T-helper 9 cell (primary cell): ENCODE data around the gene PLA2R1.

Source experiments
- DNase-seq: peaks from one replicate; pipeline ENCODE4 v3.0.0-alpha.2; 2020

PLA2R1 gene

DNA sequence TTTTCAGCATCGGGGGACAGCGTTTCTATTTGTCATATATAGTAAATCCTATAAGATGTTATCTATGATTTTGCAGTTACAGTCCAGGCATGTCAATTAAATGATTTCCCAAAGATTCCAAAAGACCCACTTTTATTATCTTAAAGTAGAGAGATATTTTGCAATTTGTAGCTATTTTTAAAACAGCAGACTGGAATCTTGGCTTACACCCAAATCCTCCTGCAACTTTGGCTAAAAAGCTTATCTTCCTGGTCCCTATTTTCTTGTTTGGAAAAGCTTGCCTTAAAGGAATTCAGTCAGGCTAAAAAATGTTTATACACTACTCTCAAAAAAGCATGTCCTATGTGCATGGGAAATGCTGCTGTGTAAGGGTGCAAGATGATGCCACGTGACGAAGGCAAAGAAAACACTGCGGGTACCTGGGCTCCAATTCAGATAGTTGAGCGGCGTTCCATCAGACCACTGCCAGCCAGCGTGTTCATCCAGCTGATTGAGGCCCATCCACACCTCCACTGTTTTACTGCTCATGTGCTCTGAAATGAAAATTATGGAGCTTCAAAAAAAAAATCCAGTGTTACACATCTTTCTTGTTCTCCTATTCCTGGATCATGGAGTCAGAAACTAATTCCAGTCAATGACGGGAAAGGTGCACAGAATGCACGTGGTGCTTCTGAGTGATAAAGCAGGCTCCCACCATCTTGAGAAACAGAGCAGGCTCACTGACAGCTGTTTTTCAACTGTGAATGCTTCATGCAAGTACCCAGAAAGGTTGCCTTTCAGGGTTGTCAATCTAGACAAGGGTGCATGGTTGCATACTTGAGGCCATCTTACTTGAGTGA is 33.8 kb downstream of the PLA2R1 start:
- no peak for DNase-seq

DNA sequence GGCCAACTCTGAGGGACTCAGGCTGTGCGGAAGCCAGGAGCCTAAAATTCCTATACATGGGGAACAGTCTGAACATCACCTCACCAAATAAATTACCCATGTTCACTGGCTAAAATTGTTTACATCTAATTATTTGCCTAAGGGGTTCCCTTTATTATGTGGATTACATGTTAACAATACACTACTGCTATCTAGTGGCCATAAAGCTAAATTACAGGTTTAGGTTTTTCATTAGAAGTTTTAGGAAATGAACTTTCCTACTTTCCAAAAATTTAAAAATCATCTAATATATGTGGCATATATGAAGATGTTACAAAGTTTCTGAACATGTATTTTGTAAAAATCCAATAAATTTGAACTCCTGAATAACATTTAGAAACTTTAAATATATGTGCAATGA is 40.3 kb downstream of the PLA2R1 start:
- no peak for DNase-seq

DNA sequence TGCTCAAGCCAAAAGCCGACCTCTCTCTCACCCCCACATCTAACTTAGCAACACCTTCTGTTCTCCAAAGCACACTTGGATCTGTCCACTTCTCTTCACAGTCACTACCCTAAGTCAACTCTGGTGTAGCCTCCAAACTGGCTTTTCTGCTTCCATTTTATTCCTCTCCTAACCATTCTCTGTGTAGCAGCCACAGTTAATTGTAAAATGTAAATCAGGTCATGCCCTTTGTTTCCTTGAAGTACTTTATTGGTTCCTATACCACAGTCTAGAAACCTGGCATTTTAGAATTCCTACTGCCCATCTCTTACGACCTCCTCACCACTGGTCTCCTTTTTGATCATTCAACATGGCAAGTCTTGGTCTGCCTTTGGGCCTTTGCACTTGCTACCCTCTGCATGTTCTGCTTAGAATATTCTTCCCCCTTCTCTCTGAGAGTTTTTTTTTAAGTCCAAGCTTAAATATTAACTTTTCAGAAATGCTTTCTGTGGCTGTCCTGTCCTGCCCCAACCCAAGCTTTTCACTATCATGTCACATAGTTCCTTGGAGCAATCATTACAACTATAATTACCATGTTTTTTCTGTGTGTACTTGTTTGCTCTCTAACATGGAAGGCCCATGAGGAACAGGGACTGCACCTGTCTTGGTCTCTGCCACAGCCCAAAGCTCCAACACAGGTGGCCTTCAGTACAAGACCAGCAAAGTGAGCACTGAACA is 42.9 kb downstream of the PLA2R1 start:
- DNase-seq: no peak

DNA sequence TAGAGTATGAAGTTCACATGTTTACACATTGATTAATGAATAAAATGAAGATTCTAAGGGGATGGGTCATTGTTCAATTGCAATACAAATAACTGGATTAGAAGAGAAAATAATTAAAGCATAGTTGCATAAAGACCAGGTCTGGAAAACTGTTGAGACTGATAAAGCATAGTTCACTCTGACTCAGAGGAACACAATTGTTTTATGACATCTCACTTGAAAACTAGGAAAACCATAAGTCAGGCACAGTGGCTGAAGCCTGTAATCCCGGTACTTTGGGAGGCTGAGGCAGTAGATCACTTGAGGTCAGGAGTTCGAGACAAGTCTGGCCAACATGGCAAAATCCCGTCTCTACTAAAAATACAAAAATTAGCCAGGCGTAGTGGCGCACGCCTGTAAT is 46.7 kb downstream of the PLA2R1 start:
- no peak for DNase-seq

DNA sequence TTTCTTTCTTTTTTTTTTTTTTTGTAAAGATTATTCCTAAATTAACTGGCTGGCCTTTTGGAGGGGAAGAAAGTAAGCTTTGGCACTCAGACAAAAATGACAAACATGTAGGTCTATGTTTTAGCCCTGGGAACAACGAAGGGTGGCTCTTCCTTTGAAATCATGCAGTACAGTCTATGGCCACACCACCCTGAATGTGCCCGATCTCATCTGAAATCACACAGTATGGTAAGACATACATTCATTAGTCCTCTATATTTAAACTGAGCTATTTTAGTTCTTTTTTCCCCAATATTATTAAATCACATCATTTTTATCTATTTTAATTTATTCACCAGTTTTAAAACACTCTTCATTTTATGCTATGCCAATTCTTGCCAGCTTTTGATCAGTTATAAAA is 48.2 kb downstream of the PLA2R1 start:
- DNase-seq: no peak

DNA sequence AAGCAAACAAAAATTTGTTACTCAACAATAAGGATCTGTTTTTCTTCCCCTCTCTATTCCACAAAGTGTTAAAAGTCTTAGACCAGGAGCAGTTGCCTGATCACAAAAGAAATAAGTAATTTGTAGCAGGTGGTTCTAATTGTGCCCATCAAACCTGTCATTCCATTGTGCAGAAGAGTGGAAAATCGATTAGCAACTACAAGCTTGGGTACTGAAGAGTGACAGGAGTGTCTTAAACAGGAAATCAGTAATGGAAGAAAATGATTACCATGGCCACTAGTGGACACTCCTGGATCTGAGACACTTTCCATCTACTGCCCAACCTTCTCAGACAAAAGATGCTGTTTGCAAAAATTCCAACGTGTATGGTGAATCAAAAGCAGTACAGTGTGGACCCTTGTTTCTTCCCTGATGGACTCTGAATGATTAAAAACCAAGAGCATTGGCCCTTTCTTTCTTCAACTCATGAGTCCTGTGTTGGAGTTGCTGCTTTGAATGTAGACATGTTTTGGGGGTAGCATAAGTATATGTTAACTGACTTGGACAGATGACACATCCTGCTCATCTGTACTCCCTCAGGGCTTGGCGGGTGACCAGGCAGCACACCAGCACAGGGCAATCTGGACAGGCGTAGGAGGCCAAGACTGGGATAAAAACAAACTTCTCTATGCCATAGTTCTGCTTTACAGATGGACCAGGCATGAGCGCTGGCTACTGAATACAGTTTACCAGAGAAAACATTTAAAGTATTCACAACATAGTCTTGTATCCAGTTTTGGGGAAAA is 51.9 kb downstream of the PLA2R1 start:
- no peak for DNase-seq

DNA sequence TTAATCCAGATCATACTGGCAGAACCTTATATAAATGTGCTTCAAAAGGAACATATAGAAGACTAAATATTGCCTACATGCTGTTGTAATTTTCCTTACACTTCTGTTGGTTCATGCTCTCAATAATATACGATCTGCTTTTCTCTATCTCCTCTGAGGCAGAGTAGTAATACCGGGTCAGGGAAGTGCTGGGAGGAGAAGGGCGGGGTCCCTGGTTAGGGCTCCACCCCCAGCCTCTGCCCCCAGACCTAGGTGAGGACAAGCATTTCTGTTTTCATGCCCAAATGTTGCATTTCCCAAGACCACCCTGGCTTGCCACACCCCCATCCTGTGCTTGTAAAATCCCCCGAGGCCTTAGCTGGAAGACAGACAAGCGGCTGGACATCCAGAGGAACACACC is 55.3 kb downstream of the PLA2R1 start:
- DNase-seq: no peak

DNA sequence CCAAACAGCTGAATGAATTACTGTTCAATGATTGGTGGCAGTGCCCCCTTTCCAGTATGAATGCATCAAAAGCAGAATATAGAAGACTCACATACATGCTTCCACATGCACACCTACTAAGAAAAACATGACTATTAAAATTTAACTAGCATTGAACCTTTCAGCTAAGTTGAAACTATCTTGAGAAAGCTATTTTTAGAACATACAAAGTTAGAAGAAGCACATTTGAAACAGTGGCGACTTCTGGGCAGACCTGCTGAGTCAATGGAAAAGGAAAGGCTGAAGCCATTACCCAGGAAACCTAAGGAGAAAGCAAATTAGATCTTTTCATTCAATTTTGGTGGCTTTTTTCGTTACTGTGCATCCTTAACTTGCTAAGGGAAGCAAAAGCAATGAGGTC is 55.9 kb downstream of the PLA2R1 start:
- DNase-seq: no peak

DNA sequence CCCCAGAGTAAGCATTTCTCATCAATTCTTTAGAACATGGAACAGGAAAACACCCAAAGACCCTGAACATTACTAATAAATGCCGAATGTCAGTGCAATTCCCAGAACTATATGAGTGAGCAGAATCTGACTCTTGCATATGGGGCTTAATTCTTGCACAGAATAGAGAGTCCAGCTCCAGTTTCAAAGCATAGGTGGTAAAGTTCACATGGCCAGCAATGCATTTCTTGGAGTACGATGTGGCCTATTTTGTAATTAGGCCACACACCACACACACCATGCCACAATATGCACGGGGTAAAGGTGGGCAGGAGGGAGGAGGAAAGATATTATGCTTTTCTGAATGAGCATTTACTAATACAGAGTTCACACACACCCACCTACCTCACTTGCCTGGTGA is 56.5 kb downstream of the PLA2R1 start:
- DNase-seq: no peak

DNA sequence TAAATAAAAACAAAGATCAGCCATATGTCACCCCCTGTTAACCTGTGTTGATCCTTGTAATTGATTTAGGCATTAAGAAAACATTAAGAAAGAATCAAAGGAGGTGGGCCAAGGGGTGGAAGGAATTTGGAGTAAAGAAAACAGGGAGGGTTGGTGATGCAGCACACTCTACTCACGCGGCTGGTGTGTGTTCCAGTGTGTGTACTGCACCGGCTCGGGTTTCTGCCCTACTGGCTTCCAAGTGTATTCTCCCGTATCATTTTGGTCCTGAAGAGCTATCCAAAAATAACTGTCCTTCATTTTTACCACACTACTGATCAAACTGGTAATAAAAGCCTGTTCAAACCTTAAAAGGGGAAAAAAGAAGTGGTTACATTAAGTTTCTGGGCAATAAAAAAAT is 56.9 kb downstream of the PLA2R1 start:
- DNase-seq: no peak

DNA sequence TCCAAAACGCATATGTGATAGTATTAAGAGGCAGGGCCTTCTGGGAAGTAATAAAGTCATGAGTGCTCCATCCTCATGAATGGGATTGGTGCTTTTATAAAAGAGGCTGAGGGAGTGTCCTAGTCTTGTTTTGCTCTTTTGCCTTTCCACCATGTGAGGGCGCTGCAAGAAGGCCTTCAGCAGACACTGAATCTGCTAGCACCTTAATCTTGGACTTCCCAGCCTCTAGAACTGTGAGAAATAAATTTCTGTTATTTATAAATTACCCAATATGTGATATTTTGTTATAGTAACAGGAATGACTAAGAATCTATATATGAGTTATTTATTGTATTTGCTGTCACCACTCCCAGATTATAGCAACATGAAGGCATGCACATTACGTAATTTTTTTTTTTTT is 63.5 kb downstream of the PLA2R1 start:
- no peak for DNase-seq

DNA sequence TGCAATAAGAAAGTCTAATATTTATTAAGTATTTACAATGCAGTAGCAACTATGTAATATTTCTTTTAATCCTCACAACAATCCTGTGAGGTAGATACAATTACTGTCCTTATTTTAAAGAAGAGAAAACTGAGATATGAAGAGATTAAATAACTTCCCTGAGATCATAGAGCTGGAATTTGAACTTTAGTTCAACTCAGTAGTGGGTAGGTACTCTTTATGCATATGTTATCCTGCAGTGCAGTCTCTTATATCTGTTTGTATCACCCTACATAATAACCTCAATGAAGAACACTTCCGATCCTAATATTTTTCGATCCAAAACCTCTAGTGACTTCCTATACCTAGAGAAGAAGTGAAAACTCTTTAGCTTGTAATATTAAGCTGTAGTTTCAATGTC is 64.2 kb downstream of the PLA2R1 start:
- no peak for DNase-seq

DNA sequence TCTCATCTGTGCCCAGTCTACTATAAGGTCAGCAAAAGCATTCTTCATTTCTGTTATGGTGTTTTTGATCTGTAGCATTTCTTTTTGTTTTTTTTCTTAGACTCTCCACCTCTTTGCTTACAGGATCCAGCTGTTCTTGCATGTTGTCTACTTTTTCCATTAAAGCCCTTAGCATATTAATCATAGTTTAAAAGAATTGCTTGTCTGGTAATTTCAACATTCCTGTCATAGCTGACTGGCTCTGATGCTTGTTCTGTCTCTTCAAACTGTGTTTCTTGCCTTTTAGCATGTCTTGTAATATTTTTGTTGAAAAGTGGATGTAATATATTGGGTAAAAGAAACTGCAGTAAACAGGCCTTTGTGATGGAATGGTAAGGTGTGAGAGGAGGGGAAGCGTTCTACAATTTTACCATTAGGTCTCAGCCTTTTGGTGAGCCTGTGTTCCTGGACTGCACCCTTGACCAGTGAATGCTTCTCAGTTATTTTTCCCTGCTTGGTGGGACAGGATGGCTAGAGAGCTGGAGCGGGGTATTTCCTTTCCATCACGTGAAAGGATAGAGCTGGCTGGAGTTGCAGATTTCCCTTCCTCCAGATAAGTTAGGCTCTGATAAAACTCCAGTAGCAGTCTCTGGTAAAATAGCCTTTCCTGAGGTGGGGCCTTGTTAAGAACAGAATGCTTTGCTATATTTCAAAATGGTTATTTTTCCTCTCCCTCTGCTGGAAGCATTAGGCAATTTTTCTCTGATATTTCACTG is 65.4 kb downstream of the PLA2R1 start:
- no peak for DNase-seq

DNA sequence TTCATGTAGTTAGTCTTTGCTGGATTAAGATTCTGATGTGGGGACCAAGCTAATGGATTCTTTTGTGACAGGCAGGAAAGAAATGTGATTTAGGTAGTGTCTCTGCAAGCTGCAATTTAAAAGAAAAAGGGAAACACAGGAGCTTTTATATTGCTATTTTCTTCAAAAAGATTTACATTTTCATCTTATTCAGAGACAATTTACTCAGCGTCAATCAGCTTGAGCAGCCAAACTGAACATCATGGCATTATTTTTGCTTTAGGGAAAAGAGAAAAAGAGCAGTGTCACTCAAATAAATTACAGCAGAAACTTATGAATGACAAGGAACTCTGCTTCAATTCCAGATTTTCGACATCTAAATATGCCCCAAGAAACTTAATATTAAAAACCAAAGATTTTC is 67.4 kb downstream of the PLA2R1 start:
- no peak for DNase-seq

DNA sequence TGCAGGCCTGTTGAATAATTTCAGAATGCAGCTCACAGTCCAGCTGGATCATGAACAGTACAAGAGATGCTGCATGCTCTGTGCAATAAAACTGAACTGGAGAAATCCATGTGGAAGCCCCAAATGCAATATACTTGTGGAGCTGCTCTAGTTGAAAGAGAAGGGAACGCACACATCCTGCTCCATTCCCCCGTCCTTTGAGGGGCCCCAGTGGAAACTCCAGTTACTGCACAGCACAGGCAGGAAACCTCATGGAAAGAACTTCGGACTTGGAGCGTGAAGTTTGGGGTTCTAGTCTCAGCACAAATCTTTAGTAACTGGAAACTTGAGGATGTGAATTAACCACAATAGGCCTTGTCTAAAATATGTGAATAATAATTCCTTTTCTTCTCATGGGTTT is 73.2 kb downstream of the PLA2R1 start:
- DNase-seq: no peak

DNA sequence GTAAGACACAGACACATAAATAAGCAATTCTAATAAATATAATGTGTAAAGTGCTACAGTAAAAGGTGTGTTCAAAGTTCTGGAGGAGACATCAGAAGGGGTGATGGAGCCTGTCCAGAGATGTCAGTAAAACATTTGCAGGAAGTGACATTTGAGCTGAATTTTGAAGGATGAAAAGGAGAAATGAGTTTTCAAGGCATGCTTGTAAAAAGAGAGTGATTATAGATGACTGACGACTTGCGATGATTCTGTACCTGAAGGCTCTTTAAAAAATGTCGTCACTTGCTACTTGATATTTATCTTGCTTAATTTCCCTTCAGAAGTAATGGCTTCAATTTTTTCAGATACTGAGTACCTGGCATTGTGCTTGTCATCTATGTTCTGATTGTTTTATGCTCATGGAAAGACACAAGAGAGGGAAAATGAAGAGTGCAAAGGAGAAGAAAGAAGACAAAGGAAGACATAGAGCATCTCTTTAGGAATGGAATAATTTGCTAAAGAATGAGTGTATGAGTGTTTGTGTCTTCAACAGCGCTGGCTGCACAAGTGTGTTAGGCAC is 73.9 kb downstream of the PLA2R1 start:
- no peak for DNase-seq

DNA sequence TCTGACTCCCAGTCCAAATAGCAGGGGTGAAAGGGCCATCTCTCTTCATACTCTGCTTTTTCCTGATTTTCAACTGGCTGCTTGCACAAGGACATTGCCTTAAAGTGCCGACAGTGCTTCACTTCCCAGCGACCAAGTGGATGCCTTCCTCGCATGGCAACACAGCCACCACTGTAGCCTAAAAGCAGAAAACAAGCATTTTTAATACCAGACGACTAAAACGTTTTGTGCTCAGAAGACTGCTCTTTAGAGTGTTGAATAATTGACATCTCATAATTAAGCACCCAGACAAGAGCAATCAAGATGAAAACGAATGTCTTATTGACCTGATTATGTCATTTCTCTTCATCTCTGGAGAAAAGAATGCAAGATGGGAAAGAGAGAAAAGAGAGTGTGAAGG is 75.2 kb downstream of the PLA2R1 start:
- DNase-seq: no peak

DNA sequence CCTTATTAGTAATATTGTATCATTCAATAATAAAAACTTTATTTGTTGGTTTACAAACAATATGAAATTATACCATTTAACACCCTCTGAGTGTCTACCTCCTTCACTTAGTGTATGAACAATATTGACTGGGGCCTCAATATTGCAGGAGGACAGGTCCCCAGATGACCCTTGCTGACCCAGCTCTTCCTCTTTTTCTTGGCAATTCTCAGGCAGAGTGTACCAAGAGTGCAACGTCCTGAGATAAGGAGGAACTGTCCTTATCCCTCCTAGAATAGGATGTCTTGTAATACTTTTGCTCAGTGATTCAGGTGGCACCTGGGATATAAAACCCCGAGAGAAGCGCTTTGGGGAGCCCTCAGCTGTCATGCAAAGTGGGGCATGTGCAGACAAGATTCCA is 76.8 kb downstream of the PLA2R1 start:
- no peak for DNase-seq

DNA sequence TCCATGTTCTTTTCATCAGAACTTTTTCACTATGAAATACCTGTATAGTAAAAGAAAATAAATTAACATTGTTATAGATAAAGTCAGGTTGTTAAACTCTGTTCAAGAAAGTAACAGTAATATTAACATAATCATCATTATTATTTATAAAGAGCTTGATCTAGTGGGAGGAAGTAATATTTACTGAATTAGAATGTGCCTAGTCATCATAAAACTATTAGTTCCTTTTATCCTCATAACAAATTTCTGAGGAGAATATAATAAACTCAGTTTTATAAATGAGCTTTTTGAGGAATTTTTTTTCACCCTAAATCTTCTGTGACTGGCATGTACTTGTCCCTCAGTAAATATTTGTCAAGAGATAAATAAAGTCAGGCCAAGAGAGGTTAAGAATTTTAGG is 78.4 kb downstream of the PLA2R1 start:
- DNase-seq: no peak

DNA sequence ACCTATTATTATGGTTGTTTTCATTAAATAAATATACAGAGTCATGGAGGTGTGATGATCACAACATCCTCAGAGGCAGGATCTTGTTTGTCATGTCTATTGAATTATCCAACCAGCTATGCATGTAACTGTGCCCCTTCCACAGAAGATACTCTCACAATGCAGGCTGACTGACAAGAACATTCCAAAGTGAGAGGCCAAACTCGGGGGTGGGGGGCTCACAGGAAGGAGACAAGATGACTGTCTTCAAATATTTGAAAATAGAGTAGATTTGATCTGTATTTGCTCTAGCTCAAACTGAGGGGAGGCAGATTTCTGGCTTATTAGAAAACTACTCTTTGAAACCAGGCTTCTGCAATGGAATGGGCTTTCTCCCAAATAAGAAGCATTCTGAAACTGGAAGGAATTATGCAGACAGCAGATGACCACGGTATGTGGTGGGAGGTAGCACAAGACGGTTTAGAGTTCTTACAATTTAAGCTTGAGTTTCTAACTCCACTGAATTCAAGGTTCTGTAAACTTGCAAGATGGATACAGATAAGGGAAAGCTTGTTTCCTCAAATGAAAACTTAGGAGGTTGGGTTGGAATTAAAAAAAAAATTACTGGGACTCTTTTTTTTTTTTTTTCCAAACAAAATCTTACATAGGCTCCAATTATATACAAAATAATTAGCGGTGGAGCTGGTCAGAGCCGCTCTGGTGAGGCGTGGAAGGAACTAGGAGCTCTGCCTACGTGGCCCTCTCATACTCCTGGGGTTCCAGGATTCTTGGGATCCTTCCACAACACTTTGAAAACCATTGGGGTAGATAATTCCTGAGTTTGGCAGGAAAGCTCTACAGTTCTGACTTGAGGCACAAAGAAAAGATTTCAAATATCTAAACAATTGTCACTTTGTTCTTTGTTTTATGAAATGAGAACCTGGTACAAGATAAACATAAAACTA is 79.3 kb downstream of the PLA2R1 start:
- DNase-seq: no peak

DNA sequence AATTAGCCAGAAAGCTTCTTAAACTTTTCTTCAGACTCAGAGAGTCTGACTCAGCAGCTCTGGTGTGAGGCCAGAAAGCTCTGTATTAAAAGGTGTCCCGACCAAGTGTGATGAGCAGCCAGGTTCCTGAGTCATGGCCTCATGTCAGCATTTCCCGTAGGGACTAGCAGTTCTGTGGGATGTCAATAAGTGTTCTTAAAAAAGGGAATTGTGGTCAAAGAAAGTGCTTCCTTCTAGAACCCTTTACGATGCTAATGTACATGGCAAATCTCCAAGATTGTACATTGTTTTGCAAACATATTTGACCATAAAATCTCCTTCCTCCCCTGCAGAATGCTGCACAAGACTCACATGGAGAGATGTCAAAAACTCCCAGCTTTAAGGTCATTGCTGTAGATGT is 80.1 kb downstream of the PLA2R1 start:
- DNase-seq: no peak
